NCI-H526 treated with DMSO at 0.1 percent for 48 hours (cell line): ENCODE data around the gene CUBN.

Experiments used
- DNase-seq: peaks from one replicate; lab custom pipeline; 2025; lab: John Stamatoyannopoulos, UW

The CUBN gene

GRCh38 chr10:17010363-17011145 lies 119.1 kb downstream of the CUBN start:
- no peak for DNase-seq

GRCh38 chr10:17009212-17009700 lies 120.4 kb downstream of the CUBN start:
- no peak for DNase-seq

GRCh38 chr10:17007418-17007770 lies 122.2 kb downstream of the CUBN start:
- no peak for DNase-seq

- DNase-seq = no peak
Observed at GRCh38 chr10:17006631-17007417, 122.8 kb downstream of the CUBN start.

- DNase-seq = no peak
Observed at GRCh38 chr10:17005621-17006566, 123.7 kb downstream of the CUBN start.

- DNase-seq = no peak
Observed at GRCh38 chr10:17004801-17005380, 124.7 kb downstream of the CUBN start.

GRCh38 chr10:17003651-17004286 lies 125.8 kb downstream of the CUBN start:
- no peak for DNase-seq

GRCh38 chr10:17003151-17003550 lies 126.5 kb downstream of the CUBN start:
- DNase-seq = no peak

- no peak for DNase-seq
Observed at GRCh38 chr10:17001961-17002749, 127.5 kb downstream of the CUBN start.

- no peak for DNase-seq
Observed at GRCh38 chr10:17001297-17001744, 128.3 kb downstream of the CUBN start.

GRCh38 chr10:16999665-17000451 lies 129.8 kb downstream of the CUBN start:
- no peak for DNase-seq

- no peak for DNase-seq
Observed at GRCh38 chr10:16996530-16996964, 133.1 kb downstream of the CUBN start.

GRCh38 chr10:16995867-16996529 lies 133.6 kb downstream of the CUBN start:
- DNase-seq = no peak

GRCh38 chr10:16993186-16993585 lies 136.4 kb downstream of the CUBN start:
- no peak for DNase-seq

- DNase-seq = no peak
Observed at GRCh38 chr10:16992611-16993119, 136.9 kb downstream of the CUBN start.

- no peak for DNase-seq
Observed at GRCh38 chr10:16991011-16991410, 138.6 kb downstream of the CUBN start.

GRCh38 chr10:16989826-16990293 lies 139.8 kb downstream of the CUBN start:
- no peak for DNase-seq

GRCh38 chr10:16988900-16989299 lies 140.7 kb downstream of the CUBN start:
- no peak for DNase-seq
